Measurements from ENCODE around the gene HBM.
A peak's percentile ranks its signal among the peaks of the same experiment; 100 is the strongest.
"Not testable (repeated sequence)": the region's sequence is repeated elsewhere in the genome, so short reads cannot be mapped to it uniquely, and the experiment has no call there.

The HBM gene, protein sequence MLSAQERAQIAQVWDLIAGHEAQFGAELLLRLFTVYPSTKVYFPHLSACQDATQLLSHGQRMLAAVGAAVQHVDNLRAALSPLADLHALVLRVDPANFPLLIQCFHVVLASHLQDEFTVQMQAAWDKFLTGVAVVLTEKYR

DNA sequence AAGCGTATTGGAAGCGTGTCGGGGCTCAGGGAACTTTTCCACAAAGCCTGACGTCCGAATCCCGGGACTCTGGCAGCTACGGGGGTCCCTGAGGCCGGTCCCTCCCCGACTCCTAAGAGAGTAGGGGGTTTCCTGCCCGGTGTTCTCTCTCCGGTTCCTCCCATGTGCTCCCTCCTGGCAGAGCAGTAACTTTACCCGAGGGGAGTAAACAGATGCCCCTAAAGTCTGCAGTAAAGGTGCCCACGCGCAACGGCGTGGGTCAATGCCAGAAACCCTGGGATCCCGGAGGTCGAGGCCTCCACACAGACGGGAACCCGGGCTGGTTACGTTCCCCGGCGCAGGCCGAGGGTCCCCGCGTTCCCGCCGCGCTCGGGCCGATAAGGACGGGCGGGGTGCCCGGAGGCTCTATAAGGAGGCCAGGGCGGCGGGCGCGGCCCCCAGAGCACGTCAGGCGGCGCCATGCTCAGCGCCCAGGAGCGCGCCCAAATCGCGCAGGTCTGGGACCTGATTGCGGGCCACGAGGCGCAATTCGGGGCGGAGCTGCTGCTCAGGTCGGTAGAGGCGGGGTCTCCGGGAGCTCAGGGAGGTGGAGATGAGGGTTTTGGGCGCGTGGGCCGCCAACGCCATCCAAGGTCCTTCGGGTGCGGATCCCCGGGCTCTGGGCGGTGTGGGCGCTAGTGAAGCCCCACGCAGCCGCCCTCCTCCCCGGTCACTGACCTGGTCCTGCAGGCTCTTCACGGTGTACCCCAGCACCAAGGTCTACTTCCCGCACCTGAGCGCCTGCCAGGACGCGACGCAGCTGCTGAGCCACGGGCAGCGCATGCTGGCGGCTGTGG, at the start of gene HBM:
Gene HBM (plus strand): TSS at position 440 of the 836 bp plus-strand sequence. CDS start 20 bp downstream, at position 460.
- DNase-seq: peak in 1 of 2 experiments; percentile 47

DNA sequence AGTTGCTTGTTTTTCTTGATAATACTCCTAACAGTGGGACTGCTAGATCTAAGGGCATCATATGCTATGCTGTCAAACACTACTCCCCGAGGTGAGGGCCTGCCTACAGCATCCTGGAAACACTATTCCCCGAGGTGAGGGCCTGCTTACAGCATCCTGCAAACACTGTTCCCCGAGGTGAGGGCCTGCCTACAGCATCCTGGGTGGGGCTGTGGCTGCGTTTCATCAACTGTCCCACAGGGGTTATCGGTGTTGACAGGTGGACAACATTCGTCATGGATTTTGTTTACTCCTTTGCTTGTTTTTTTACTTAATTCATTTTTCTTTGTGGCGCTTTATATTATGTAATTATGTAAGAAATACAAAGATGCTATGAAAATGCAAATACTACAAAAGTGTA, 49.8 kb upstream of the HBM start:
- DNase-seq: no peak

DNA sequence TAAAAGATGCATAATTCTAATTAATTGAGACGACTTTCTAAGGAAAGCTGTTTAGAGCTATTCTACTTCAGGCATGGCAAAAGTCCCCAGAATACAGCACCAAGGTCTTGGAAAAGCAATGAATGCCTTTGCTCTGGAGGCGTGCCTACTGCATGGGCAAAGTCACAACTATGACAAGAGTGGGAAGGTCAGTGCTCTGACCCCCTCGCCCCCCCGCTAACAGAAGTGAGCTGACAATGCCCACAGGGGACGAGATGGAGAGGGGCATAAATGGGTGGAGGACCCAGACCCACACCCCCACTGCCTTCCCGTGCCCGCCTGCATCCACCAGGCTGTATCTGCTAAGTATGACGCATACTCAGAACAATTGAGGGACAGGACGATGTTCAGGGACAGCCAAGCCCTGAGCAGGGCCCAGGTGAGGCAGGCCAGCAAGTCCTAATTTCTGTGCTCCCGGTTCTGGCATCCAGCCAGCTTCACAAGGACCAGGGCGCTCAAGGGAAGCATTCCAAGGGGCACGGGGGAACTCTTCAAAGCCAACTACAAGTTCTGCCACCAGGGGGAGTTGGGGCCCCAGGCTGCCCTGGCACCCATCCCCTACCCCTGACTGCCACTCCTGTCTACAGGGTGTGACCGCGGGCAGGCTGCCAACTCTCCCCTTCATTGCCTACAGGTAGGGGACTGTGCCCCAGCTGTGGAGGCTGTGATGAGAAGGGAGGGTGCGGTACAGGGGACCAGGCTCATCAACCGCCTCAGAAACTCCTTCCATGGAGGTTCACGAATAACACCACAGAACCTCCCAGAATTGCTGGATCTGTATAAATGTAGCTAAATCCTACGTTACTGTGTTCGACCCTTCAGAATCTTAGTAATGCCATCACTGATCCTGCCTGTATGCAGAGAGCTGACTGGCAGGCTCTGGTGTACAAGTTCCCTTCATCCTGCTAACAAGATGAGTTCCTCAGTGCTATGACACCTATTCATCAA, 48.1 kb upstream of the HBM start:
- peak; percentile 43 to 85 for DNase-seq

DNA sequence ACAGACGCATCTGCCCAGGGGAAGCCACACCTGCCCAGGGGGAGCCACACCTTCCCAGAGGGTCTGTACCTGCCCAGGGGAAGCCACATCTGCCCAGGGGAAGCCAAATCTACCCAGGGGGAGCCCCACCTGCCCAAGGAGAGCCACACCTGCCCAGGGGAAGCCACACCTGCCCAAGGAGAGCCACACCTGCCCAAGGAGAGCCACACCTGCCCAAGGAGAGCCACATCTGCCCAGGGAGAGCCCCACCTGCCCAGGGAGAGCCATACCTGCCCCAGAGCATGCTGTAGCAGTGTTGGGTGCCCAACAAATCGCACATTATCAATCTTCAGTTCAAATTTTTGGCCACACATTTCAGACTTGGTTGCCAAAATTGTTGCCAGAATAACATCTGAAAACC, 46.9 kb upstream of the HBM start:
- no peak for DNase-seq

DNA sequence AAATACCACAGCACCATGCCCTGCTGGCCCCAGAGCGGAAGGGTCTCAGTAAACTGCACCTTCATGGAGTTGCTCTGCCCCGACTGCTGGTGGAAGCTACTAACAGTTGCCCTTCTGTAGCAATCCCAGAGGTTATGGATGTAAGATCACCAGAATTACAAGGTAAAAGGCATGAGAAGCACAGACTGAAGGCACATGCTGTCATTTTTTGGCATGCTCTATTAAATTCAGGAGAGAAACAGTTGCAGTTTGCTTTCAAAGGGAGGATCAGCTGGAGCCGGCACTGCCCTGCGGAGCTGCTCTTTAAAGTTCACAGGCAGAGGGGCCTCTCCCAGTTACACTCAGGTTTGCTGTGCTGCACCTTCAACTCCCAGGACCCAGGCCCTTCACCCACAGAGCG, 46.5 kb upstream of the HBM start:
- no peak for DNase-seq

DNA sequence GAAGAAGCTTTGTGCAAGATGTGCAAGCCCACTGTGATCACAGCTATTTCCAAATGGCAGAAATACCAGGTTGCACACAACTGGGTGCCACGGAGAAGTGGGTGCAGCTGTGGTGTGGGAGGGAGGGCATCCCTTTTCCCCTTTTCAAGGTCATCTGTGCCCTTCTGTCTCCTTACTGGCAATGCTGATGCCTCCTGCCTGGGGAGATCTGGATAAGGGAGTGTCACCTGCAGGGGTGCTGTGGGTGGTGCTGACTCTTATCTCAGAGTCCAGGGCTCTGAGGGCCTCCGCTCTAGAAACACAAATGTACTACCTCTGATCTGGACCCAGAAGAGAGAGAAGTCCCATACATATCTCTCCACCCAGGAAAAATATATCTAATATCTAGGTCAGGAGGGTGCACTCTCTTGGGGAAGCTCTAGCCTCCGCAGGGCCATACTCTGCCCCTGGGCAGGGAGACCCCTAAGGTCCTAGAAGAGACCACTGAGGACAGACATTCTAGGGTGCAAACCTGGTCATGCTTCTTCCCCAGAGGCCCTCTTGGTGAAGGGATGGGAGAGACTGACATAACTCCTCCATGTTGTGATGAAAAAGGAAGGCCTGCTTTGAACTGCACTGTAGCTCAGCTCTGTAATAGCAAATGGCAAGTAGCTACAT, 45.8 kb upstream of the HBM start:
- no peak for DNase-seq

DNA sequence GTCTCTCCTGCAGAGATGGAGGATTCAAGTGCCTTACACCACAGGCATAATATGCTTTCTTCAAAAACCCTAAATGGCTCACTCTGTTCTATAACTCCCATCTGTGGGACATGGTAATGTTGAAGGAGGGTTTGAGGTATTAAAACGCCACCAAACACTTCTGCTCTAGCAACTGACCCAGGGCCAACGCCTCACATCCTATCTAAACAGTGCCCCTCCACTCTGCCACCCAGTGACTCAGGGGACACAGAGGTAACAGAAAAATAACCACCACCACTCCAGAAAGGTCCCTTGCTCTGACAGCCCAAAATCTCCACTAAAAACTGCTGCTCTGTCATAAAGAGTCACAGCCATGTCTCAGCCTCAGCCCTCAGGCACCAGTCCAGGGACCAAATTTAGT, 45.0 kb upstream of the HBM start:
- no peak for DNase-seq

DNA sequence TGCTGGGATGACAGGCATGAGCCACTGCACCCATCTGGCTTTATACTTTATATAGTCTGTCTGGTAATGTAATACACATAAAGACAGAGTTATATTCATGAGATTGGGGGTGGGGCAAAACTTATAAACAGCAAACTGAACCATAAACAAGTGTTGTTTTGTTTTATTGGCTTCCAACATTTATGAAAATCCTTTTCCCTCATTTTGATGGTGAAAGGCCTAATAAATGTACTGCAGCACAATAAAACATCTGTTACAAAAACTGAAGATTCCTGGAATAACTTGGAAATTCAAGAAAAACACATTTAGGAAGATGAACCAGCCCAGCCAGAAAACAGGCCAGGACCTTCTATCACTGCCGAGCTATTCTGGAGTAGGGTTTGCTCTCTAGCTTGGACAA, 43.4 kb upstream of the HBM start:
- no peak for DNase-seq

DNA sequence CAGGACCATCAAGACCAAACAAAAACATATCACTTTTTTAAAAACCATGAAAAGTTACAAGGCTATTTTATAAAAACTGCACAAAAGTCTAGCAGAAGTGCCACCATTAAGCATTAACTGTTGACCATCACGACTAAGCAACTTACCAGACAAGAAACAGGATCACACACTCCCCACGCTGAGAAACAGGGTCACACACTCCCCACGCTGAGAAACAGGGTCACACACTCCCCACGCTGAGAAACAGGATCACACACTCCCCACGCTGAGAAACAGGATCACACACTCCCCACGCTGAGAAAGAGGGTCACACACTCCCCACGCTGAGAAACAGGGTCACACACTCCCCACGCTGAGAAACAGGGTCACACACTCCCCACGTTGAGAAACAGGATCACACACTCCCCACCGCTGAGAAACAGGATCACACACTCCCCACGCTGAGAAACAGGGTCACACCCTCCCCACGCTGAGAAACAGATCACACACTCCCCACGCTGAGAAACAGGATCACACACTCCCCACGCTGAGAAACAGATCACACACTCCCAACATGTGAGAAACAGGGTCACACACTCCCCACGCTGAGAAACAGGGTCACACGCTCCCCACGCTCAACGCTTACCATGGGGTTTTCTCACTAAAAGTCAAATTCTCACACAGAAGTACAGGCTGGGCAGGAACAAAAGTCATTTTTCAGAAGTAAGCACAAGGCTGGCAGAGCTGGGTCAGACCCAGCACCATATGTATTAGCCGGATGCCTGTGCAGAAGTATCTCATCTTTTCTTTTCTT, 42.0 kb upstream of the HBM start:
- DNase-seq: not testable (repeated sequence)

DNA sequence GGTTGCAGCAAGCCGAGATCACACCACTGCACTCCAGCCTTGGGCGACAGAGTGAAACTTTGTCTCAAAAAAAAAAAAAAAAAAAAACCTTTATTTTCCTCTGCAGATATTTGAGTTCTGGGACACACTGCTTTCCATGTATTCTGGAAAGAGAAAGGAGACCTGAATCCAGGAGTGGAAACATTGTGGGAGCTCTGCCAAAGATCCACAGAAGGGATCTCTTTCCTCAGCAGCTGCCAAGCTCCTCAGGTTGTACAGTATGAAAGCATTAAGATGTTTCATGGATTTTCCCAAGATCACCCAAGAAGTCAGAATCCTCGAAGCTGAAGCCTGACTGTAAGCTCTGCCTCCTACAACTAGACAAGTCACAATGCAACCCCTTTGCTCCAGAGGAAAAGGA, 40.8 kb upstream of the HBM start:
- no peak for DNase-seq

DNA sequence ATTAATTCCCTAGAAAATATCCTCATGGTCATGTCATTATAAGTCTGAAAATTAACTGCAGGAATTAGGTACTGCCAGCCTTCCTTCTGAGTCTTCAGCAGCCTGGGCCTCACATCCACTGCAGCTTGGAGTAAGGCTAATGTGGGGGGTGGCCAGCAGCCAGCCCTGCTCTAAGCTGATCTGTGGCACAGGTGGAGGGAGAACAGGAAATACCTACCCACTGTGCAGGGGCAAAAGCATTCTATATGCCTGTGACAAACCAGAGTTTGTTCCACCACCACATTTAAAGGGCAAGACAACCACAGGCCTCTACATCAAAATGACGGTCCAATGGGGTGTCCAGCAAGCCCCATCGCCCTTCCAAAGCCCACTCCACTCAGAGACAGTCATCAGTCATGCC, 36.7 kb upstream of the HBM start:
- DNase-seq: no peak

DNA sequence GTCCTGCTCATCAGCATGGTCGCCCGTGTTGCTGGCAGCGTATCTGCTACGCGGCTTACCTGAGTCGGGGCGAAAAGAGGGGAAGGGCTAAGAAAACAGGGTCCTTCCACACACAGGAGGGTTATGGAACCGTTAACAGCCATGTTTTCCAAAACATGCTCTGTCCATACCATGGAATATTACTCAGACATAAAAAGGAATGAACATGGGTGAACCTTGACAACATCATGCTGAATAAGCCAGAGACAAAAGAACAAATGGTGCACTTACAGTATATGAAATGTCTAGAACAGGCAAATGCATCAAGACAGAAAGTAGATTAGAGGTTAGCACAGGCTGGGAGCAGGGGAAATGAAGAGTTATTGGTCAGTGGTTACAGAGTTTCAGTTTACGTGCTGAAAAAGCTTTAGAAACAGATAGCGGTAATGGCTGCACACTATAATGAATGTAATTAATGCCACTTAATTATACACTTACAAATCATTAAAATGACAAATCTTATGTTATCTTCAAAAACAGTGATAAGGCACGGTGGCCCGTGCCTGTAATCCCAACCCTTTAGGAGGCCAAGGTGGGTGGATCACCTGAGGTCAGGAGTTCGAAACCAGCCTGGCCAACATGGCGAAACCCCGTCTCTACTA, 35.1 kb upstream of the HBM start:
- DNase-seq: no peak

DNA sequence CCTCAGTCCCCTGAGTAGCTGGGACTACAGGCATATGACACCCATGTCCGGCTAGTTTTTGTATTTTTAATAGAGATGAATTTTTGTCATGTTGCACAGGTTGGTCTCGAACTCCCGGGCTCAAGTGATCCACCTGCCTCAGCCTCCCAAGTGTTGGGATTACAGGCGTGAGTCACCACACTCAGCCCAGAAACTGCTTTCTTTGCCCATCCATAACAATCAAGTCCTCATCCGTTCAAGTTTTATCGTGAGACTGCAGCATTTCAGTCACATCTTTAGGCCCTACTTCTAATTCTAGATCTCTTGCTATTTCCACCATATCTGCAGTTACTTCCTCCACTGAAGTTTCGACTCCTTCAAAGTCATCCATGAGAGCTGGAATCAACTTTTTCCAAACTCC, 33.7 kb upstream of the HBM start:
- no peak for DNase-seq

DNA sequence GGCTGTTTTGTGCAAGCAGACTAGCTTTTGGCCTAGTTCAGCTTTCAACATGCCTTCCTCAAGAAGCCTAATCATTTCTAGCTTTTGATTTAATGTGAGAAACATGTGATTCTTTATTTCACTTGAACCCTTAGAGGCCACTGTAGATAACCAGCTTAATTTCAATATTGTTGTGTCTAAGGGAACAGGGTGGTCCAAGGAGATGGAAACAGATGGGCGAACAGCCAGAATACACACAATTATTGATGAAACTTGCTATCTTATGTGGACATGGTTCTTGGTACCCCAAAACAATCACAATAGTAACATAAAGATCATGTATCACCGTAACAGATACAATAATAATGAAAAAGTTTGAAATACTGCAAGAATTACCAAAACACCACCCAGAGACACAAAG, 32.1 kb upstream of the HBM start:
- DNase-seq: no peak

DNA sequence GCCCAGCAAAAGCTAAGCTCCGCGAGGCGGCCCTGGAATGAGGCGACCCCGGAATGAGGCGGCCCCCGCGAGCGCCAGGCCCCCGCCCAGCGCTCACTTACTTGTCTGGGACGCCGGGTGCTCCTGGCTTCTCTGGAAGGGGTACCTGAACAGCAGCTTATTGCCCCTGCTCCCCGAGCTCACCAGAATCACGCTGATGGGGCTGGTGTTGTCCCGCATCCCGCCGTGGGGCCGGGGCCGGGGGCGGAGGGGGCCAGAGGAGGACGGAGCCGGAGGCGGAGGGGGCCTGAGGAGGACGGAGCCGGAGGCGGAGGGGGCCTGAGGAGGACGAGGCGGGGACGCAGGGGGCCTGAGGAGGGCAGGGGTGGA, 27.7 kb upstream of the HBM start:
- no peak for DNase-seq

DNA sequence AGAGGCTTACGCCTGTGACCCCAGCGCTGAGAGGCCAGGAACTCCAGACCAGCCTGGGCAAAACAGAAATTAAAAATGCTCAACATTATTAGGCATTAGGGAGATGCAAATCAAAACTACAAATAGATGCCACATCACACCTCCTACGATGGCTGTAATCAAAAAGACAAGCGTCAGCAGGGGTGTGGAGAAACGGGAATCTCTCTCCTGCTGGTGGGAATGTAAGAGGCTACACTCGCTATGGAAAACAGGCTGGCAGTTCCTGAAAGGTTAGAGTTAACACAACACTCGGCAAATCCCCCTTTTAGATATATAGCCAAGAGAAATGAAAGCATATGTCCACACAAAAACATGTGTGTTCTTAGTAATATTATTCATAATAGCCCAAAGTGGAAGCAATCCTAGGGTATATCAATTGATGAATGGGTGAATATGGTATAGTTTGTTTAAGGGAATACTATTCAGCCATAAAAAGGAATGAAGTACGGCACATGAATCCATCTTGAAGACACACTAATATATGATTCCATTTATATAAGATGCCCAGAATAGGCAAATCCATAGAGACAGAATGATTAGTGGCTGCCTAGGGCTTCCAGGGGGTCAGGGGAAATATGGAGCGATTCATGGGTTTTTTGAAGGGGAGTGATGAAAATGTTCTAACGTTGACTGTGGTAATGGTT, 25.5 kb upstream of the HBM start:
- no peak for DNase-seq

DNA sequence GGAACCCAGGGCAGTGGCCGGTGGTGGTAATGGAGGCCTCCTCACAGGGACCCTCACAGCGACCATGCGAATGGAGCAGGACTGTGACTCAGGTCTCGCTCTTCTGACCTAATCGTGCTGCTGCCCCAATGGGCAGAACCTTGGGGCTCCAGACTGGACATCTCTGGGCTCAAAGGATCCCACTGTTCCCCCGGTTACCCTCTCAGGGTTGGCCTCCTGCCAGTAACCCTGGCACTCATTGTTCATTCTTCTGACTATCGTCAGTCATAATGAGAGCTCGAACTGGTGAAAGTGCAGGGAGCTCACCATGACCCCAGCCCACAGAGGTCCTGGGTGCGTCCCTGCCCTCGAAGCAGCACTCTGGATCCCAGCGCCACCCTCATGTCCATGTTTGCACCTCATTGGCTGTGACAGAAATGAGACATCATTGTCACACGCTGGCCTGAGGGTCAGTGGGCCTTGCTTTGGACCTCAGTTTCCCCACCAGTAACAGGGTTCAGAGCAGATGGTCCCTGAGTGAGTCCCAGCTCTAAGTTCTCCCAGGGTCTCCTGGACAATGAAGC, 23.3 kb upstream of the HBM start:
- DNase-seq: no peak

DNA sequence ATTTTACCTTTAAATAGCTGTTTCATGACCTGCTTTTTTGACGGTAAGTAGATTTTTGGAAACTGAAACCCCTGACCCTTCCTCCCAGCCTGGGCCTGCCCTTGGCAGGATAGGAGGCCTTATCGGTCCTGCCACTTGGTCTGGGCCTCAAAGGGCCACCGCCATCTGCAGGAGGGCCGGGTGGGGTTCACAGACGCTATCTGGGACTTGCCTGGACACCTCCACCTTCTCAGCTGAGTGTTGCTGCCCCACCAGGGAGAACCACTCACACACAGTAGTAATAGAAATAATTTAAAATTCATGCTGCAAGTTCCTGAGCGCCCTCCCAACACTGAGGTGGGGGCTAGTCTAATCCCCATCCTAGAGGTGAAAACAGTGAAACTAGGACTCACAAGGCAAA, 22.7 kb upstream of the HBM start:
- DNase-seq: no peak

DNA sequence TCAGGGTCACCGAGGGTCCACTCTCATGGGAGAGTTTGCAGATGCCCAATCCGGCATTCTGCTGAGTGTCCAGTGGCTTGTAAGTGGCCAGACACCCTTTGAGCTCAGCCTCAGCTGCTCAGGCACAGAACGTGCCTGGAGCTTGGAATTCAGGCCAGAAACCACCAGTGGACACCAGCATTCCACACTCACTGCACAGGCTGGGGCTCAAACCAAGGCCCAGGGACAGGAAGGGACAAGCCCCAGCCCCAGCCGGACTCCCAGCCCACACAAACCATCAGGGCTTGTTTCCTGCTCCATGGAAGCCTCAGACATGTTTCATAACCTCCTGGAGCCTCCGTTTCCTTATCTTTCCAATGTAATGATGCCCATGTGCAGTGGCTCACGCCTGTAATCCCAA, 22.3 kb upstream of the HBM start:
- DNase-seq: no peak

DNA sequence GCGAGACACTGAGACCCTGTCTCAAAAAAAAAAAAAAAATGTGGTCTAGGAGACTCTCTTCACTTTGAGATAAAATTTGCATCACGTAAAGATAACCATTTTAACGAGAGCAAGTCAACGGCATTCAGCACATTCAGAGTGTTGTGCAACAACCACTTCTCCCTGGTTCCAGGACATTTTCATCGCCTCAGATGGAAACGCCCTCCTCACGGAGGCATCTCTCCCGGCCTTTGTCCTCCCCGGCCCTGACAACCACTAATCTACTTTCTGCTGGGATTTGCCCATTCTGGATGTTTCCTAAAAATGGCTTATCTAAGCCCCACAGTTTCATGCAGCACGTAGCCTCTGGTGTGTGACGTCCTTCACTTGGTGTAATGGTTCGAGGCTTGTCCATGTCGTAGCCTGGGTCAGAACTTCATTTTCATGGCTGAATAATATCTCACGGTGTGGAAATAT, 21.0 kb upstream of the HBM start:
- DNase-seq: no peak

DNA sequence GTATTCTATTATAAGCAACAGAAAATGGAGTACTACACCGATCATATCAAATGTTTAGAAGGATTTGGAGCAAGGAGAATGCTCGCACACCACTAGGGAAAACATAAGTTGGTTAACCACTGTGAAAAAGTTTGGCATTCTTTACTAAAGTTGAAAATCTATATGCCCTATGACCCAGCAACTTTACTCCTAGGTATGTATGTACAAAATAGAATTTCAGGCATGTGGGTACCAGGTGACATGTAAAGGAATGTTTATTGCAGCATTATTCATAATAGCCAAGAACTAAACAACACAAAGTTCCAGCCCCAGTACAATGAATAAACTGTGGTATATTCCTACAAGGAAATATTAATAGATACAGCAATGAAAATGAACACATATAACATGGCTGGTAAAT, 19.1 kb upstream of the HBM start:
- no peak for DNase-seq

Measured in NCI-H526 (cell line).